Measurements from ENCODE around the gene GNA14.
"Not testable (repeated sequence)": the region's sequence is repeated elsewhere in the genome, so short reads cannot be mapped to it uniquely, and the experiment has no call there.

GNA14 gene

GRCh38 chr9:77587042-77587441 lies 61.1 kb downstream of the GNA14 start:
- no peak for DNase-seq

- DNase-seq, result no peak
These were observed 61.5 kb downstream of the GNA14 start for GRCh38 chr9:77586591-77586990.

GRCh38 chr9:77585335-77585786 lies 62.8 kb downstream of the GNA14 start:
- no peak for DNase-seq

- not testable (repeated sequence) for DNase-seq
These were observed 63.2 kb downstream of the GNA14 start for GRCh38 chr9:77584927-77585326.

GRCh38 chr9:77582961-77583576 lies 65.1 kb downstream of the GNA14 start:
- DNase-seq, result no peak

GRCh38 chr9:77582525-77582924 lies 65.6 kb downstream of the GNA14 start:
- no peak for DNase-seq

- no peak for DNase-seq
These were observed 72.3 kb downstream of the GNA14 start for GRCh38 chr9:77575785-77576184.

GRCh38 chr9:77569335-77569734 lies 78.8 kb downstream of the GNA14 start:
- no peak for DNase-seq

- no peak for DNase-seq
These were observed 84.9 kb downstream of the GNA14 start for GRCh38 chr9:77563174-77563573.

GRCh38 chr9:77562019-77562748 lies 85.9 kb downstream of the GNA14 start:
- no peak for DNase-seq

- no peak for DNase-seq
These were observed 86.6 kb downstream of the GNA14 start for GRCh38 chr9:77561331-77562018.

GRCh38 chr9:77556396-77556795 lies 91.7 kb downstream of the GNA14 start:
- no peak for DNase-seq

- DNase-seq, result no peak
These were observed 93.5 kb downstream of the GNA14 start for GRCh38 chr9:77554586-77555105.

GRCh38 chr9:77547106-77547730 lies 100.9 kb downstream of the GNA14 start:
- no peak for DNase-seq

GRCh38 chr9:77546376-77546950 lies 101.7 kb downstream of the GNA14 start:
- no peak for DNase-seq

GRCh38 chr9:77544546-77544945 lies 103.6 kb downstream of the GNA14 start:
- DNase-seq, result no peak

- DNase-seq, result no peak
These were observed 104.8 kb downstream of the GNA14 start for GRCh38 chr9:77543131-77543822.

GRCh38 chr9:77541600-77541999 lies 106.5 kb downstream of the GNA14 start:
- no peak for DNase-seq

GRCh38 chr9:77541055-77541454 lies 107.1 kb downstream of the GNA14 start:
- no peak for DNase-seq

GRCh38 chr9:77534376-77535057 lies 113.6 kb downstream of the GNA14 start:
- DNase-seq, result no peak

- no peak for DNase-seq
These were observed 114.5 kb downstream of the GNA14 start for GRCh38 chr9:77533671-77534070.

GRCh38 chr9:77532607-77533006 lies 115.5 kb downstream of the GNA14 start:
- no peak for DNase-seq
